Measurements from ENCODE around the gene SLF1. TPM values are rescaled to one million over a fixed set of nuclear protein-coding genes. Genes with fewer than 3 reads are reported as not detected.
"Not testable (repeated sequence)": the region's sequence is repeated elsewhere in the genome, so short reads cannot be mapped to it uniquely, and the experiment has no call there.

Gene SLF1
- polyA plus RNA-seq (2011; rRNA removed) (1.3 and 2.7 TPM in 2 replicates), polyA minus RNA-seq (2011; rRNA and poly(A)+ RNA removed) (1.2 and 2.0 TPM in 2 replicates)

DNA sequence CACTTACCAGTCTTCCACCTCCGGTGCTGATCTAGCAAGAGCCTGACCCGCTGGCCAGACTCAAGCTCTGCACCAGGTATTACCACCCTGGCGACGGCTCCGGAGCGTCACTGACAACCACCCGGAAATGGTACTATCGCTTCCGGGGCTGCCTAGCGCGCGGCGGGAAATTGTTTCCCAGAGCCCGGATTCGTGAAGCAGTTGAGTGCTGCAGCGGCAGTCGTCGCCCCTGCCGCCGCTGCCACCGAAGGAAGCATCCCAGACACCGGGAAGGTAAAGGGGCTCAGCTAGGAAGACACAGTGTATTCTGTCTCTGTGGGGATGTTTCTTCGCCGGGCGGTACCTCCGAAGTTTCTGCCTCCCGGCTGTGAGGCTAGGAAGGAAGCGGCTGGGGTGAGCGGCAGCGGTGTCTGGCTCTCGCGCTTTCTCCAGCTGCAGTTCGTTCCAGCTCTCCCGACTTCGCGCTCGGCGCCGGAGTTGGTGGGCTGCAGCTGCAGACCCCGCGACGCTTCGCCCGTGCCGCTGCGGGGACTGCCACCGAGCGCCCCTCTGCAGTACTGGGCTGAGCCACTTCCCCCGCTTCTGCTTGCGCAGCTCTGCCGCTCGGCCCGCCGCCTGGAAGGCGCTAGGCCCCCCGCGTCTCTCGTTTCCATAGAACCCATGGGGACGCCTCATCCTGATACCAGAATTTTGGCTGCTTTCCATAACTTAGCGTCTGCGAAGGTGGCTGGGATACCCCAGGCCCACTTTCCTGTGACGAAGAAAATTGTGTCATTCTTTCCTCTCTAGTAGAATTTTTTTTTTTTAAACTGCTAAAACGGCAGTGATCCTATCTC, at the start of gene SLF1, which contains the start of gene KIAA0825:
SLF1 (plus strand) TSS at position 177 of the 836 bp plus-strand sequence. CDS start 10,142 bp downstream, outside the sequence.
KIAA0825 (minus strand) TSS at position 112 of the 836 bp plus-strand sequence. CDS start 81,478 bp downstream, outside the sequence.
- ChIA-PET CTCF (interaction anchor here (1.4 kb wide), 1 partner anchor 119 kb away, joined by 3 read pairs; no protein-coding TSS in a partner anchor), POLR2A (interaction anchor here (0.7 kb wide), 1 partner anchor 18 kb away, joined by 3 read pairs; no protein-coding TSS in a partner anchor)
- peak within 1 kb of the TSS; percentile 75 for H3K4me3 ChIP-seq (ENCODE audit: low read depth, low read length)
- DNase-seq (ENCODE audit: low read depth): peak; percentile 35
- no peaks in the 10 kb centered on the region for H3K27me3 ChIP-seq (ENCODE audit: control insufficient read depth, insufficient read depth, low read length)
- no peaks in the 10 kb centered on the region for H3K36me3 ChIP-seq (ENCODE audit: control insufficient read depth, insufficient read depth, low read length)
- TF ChIP-seq, protein P1, sequence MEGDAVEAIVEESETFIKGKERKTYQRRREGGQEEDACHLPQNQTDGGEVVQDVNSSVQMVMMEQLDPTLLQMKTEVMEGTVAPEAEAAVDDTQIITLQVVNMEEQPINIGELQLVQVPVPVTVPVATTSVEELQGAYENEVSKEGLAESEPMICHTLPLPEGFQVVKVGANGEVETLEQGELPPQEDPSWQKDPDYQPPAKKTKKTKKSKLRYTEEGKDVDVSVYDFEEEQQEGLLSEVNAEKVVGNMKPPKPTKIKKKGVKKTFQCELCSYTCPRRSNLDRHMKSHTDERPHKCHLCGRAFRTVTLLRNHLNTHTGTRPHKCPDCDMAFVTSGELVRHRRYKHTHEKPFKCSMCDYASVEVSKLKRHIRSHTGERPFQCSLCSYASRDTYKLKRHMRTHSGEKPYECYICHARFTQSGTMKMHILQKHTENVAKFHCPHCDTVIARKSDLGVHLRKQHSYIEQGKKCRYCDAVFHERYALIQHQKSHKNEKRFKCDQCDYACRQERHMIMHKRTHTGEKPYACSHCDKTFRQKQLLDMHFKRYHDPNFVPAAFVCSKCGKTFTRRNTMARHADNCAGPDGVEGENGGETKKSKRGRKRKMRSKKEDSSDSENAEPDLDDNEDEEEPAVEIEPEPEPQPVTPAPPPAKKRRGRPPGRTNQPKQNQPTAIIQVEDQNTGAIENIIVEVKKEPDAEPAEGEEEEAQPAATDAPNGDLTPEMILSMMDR (IDR thresholded peaks at IDR 0.05; ENCODE audit: insufficient read depth, low read depth, low read length): no peak

DNA sequence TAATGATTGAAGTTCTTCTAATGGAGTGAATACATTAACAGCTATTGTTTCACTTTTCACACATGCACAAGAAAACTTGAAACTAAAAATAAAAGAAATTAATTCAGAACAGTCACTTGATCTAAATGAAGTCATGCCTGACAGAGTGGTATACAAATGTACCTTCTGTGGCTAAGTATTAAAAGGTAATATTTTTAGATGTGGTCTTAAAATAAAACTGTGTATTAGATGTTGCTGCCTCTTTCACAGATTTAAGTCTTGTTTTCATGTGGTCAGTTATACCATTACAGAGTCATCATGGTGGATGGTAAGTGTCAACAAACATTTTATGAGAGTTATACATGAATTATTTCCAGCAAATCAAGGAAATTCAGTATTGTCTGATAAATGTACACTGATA, 47.1 kb upstream of the SLF1 start:
- Histone ChIP-seq H3K36me3 (ENCODE audit: control insufficient read depth, insufficient read depth, low read length) (no peaks in the 10 kb centered on the region), H3K27me3 (ENCODE audit: control insufficient read depth, insufficient read depth, low read length) (no peaks in the 10 kb centered on the region), H3K4me3 (ENCODE audit: low read depth, low read length) (no peak overlapping the region)
- no peak for DNase-seq (ENCODE audit: low read depth)
- TF ChIP-seq, protein P1 (IDR thresholded peaks at IDR 0.05; ENCODE audit: insufficient read depth, low read depth, low read length): no peak
- CTCF ChIA-PET: no interaction called here
- POLR2A ChIA-PET: no interaction called here

DNA sequence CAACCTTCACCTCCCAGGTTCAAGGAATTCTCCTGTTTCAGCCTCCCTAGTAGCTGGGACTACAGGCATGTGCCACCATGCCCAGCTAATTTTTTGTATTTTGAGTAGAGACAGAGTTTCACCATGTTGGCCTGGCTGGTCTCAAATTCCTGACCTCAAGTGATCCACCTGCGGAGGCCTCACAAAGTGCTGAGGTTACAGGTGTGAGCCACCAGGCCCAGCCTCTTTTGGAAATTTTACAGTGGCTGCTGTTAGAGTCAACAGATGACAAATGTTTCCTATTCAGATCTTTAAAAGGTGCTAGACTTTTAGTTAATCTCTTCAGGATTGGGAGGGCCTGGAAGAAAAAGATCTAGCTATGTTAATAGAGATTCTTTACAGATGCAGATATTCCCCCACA, 45.1 kb upstream of the SLF1 start:
- H3K4me3 ChIP-seq (ENCODE audit: low read depth, low read length); POLR2A ChIA-PET; CTCF ChIA-PET; H3K27me3 ChIP-seq (ENCODE audit: control insufficient read depth, insufficient read depth, low read length); DNase-seq (ENCODE audit: low read depth); H3K36me3 ChIP-seq (ENCODE audit: control insufficient read depth, insufficient read depth, low read length): not testable (repeated sequence)

DNA sequence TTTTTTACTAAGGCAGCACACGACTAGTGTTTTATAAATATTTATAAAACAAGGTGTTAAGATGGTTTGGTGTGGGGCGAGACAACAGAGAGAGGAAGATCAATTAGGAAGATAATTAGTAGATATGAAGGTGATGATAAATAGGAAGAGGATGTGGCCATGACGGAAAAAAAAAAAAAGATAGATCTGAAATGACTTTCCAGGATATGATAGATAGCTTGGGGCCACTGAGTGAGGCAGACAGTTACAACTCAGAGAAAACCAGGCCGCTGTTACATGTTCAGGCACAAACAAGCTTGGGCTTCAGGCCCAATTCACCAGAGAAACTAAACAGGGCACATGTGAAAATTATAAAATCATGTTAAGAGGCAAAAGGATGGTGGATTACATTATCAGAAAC, 43.3 kb upstream of the SLF1 start:
- DNase-seq (ENCODE audit: low read depth): no peak
- Histone ChIP-seq H3K27me3 (ENCODE audit: control insufficient read depth, insufficient read depth, low read length) (no peaks in the 10 kb centered on the region), H3K4me3 (ENCODE audit: low read depth, low read length) (no peak overlapping the region), H3K36me3 (ENCODE audit: control insufficient read depth, insufficient read depth, low read length) (no peaks in the 10 kb centered on the region)
- ChIA-PET POLR2A (interaction anchor here (0.5 kb wide), 1 partner anchor 20 kb away, joined by 3 read pairs; no protein-coding TSS in a partner anchor), CTCF (no interaction called here)
- TF ChIP-seq, protein P1 (IDR thresholded peaks at IDR 0.05; ENCODE audit: insufficient read depth, low read depth, low read length): no peak

DNA sequence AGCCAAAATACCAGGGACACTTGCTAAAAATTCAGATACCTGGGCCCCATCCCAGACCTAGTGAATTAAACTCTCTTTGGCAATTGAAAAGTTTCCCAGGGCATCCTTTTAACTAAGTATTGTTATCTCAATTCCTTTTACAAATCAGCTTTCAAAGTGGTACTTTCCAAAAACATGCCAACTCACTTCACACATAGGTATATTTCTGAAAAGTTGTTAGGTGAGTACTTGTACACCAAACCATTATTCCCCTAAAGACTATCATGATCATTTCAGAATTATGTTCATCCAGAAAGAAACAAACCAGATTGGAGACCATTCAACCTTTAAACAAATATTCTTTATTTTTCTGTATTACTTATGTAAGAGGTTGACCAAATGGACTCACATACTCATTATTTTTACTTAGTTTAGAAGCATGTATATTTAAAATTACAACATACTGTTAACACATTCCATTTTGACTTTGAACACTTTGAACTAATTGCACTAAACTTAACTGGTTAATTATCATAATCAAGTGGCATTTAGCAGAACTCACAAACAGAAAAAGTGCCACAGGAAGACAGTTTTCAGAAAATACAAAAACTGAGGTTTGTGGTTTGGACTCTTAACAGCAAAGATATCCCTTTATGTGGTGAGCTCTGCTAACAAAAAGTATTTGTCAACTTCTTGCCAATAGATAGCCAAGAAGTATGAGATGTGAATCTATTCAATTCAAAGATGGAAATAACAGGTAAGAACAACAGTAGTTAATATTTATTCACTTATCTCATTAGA, 40.8 kb upstream of the SLF1 start:
- H3K4me3 ChIP-seq (ENCODE audit: low read depth, low read length): no peak overlapping the region
- TF ChIP-seq, protein P1 (IDR thresholded peaks at IDR 0.05; ENCODE audit: insufficient read depth, low read depth, low read length): no peak
- CTCF ChIA-PET: no interaction called here
- no peaks in the 10 kb centered on the region for H3K36me3 ChIP-seq (ENCODE audit: control insufficient read depth, insufficient read depth, low read length)
- POLR2A ChIA-PET: no interaction called here
- H3K27me3 ChIP-seq (ENCODE audit: control insufficient read depth, insufficient read depth, low read length): no peaks in the 10 kb centered on the region
- no peak for DNase-seq (ENCODE audit: low read depth)

Data from BJ (cell line).